Uterus (tissue), 2 donors: ENCODE data around the gene PABPN1L.

ENCODE experiments used
- CTCF ChIP-seq, 4 experiments: fragments of 200-600 bp in 2 of 4; fragments of 450-650 bp in 2 of 4; sonication (generic) in 2 of 4; IDR thresholded peaks; one replicate each; pipeline ENCODE4 v1.5.1; 2016 to 2019; ENCODE audit warnings: antibody characterized with exemption in 4 of 4, mild to moderate bottlenecking in 2 of 4, moderate library complexity in 1 of 4
- POLR2A ChIP-seq, 2 donors: fragments of 450-650 bp; IDR thresholded peaks; one replicate each; pipeline ENCODE4 v1.6.1; 2016; ENCODE audit warnings: antibody characterized with exemption in 2 of 2, mild to moderate bottlenecking in 1 of 2, moderate library complexity in 1 of 2

GRCh38 chr16:88833086-88833485 lies 33.4 kb downstream of the PABPN1L start:
- TF ChIP-seq POLR2A (IDR thresholded peaks at IDR 0.05), result no peak
- no peak for TF ChIP-seq CTCF (IDR thresholded peaks at IDR 0.05)
